Activated T-cell treated with anti-CD3 and anti-CD28 coated beads, Interleukin-2, amount 50 U/mL, for 24 hours (primary cell): Measurements from ENCODE around the gene NPY4R.
"Not testable (repeated sequence)": the region's sequence is repeated elsewhere in the genome, so short reads cannot be mapped to it uniquely, and the experiment has no call there.

ENCODE experiments used
- DNase-seq: peaks from one replicate; pipeline ENCODE4 v3.0.0-alpha.2; 2020
- H3K27ac Mint-ChIP-seq: 2 replicates; pipeline ENCODE4 v1.8.0; 2020; ENCODE audit warnings: mild to moderate bottlenecking, mixed read lengths
- H3K27me3 Mint-ChIP-seq: 2 replicates; pipeline ENCODE4 v1.8.0; 2020; ENCODE audit warnings: mixed read lengths
- H3K36me3 Mint-ChIP-seq: 2 replicates; pipeline ENCODE4 v1.8.0; 2020; ENCODE audit warnings: low read depth, mixed read lengths
- H3K4me1 Mint-ChIP-seq: 2 replicates; pipeline ENCODE4 v1.8.0; 2020; ENCODE audit warnings: low read depth, mixed read lengths
- H3K4me3 Mint-ChIP-seq: 2 replicates; pipeline ENCODE4 v1.8.0; 2020; ENCODE audit warnings: mild to moderate bottlenecking, moderate library complexity, mixed read lengths
- H3K9me3 Mint-ChIP-seq: 2 replicates; pipeline ENCODE4 v1.8.0; 2020; ENCODE audit warnings: mixed read lengths

NPY4R gene

DNA sequence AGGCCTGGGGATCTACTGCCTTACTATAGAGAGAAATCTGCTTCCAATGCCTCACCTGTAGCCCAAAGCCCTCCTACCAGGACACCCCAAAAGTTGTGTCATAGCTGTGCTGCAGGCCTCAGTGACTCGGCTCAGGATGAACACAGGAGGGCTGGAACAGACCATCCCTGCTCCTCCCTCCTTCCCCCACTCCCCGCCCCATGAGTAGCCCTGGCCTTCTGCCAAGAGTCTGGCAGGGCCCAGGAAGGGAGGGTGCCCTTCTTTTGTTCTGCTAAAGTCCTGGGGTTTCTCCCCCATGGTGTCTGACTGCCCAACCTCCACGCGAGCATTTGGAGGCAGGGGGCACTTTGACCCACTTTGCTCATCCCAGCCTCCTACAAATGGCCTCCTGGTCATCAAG, 24.8 kb downstream of the NPY4R start:
- not testable (repeated sequence) for DNase-seq, H3K27ac Mint-ChIP-seq, H3K4me1 Mint-ChIP-seq, H3K4me3 Mint-ChIP-seq, H3K9me3 Mint-ChIP-seq, H3K27me3 Mint-ChIP-seq, H3K36me3 Mint-ChIP-seq

DNA sequence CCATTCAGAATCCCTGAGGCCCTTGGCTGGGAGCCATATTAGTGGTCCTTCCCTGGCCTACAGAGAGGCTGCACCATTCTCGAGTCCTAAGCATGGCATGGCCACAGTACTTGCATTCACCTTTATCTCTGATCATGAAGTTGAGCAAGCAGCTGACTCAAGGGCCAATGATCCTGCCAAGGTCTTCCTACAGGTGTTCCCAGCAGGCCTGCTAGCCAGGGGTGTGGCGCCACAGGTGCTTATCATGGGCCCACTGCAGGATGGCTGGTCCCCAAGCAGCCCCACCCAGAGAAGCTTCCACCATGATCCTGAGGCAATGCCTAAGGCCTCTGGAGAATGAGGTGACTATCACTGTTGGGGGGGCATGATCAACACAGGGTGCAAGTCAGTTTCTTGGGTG, 42.2 kb downstream of the NPY4R start:
- H3K9me3 Mint-ChIP-seq, H3K36me3 Mint-ChIP-seq, DNase-seq, H3K27me3 Mint-ChIP-seq, H3K4me1 Mint-ChIP-seq, H3K4me3 Mint-ChIP-seq, H3K27ac Mint-ChIP-seq: not testable (repeated sequence)

DNA sequence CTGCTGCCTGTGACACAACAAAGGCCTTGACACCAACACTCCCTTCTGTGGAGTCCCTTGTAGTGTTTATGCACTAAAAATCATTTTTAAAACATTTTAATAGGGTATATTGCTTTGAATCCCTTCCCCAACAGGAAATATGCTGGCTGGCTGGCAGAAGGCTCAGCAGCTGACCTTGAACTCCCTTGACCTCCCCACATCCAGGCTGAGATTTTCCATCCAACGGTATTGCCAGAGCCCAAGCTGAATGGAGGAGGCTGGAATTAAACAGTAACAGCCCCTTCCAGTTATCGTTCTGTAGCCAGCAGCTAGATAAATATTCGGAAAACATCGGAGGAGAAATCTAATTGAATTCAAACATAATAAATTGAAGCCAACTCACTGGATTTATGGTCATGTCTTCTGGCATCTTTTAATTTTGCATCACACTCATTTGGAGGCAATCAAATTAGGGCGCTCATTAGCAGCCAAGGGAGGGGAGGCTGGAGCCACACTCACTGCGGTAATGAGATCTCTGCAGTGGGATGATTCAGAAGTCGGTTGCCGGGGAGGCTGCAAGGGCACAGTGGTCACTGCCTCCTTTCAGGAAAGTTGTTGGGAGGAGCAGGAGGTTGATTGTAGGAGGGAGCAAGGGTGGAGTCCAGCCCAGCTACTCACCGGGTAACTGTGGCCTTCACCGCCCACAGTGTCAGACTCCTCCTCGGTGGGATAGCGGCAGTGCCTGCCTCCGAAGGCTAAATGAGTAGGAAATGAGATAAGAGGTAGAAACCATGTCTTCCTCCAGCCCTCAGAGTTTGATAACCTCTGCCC, 46.0 kb downstream of the NPY4R start:
- not testable (repeated sequence) for H3K4me3 Mint-ChIP-seq, H3K4me1 Mint-ChIP-seq, H3K27ac Mint-ChIP-seq, H3K9me3 Mint-ChIP-seq, DNase-seq, H3K36me3 Mint-ChIP-seq, H3K27me3 Mint-ChIP-seq

DNA sequence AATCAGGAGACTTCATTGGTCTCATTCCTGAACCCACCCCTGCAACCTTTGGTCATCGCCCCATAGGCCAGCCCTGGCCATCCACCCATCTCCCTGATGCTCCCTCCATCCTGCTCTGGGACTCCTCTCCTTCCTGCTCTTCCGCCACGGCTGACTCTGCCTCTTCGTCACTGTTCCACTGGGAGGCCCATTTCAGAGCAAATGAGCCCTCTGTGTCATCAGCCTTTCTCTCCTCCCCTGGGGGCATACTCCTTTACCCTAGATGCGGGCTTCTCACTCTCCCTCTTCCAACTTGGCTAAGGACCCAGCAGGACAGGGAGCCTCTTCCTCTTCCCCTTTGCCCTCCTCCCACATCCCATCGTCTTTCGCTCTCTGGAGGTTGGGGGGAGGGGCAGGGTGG, 47.5 kb downstream of the NPY4R start:
- H3K27ac Mint-ChIP-seq, H3K4me3 Mint-ChIP-seq, H3K27me3 Mint-ChIP-seq, H3K36me3 Mint-ChIP-seq, H3K4me1 Mint-ChIP-seq, DNase-seq, H3K9me3 Mint-ChIP-seq: not testable (repeated sequence)

DNA sequence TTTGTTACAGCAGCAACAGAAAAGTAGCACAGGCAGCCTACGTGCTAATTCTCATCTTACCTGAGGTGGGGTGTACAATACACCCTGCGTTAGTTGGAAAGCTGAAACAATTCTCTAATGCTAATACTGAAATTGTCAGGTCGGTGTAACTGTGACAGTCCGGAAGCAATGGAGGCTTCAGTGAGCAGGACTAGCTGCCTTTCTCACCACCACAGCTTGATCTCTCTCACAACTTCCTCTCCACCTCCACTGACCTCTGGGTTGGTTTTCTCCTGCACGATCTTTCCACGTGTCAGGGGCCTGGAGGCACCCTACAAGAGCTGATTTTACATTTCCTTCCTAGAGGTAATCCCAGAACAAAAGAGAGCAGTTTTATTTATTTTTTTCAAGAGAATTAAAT, 50.5 kb downstream of the NPY4R start:
- H3K9me3 Mint-ChIP-seq, H3K36me3 Mint-ChIP-seq, H3K27me3 Mint-ChIP-seq, H3K4me1 Mint-ChIP-seq, H3K27ac Mint-ChIP-seq, DNase-seq, H3K4me3 Mint-ChIP-seq: not testable (repeated sequence)

DNA sequence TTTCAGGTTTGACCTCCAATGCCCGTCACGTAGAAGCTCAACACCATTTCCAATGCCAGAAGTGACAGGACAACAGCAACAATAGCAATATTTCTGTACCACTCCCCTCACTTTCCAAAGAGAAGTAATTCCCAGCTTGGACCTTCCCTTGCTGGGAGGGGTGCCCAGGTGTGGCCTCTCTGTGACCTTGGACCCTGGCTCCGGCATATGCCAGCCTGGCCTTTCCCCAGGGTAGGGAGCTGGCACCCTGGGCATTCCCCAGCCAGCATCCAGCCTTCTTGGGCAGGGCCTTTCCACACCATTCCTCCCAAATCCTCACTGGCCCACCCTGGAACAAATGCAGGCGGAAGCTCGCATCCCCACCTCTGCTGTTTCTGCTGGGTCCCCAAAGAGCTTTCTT, 53.1 kb downstream of the NPY4R start:
- H3K36me3 Mint-ChIP-seq, H3K4me1 Mint-ChIP-seq, H3K27me3 Mint-ChIP-seq, H3K9me3 Mint-ChIP-seq, DNase-seq, H3K27ac Mint-ChIP-seq, H3K4me3 Mint-ChIP-seq: not testable (repeated sequence)

DNA sequence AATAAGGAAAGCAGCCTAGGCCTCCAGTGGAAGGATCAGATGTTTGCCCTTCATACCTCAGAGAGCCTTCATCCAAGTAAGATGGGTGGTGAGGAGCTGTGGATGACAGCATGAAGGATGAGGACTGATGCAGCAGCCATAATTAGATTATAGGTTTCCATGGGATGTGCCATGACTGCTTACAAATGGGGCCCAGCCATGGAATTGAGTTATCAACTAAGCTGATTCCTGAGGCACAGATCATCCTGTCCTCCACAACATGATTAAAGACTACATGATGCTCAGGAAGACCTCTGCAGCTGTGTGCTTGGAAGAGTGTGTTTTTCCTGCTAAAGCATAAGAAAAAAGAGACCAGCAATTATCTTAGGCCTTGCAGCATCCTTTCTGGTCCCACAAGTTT, 54.6 kb downstream of the NPY4R start:
- DNase-seq, H3K27ac Mint-ChIP-seq, H3K27me3 Mint-ChIP-seq, H3K4me3 Mint-ChIP-seq, H3K36me3 Mint-ChIP-seq, H3K9me3 Mint-ChIP-seq, H3K4me1 Mint-ChIP-seq: not testable (repeated sequence)
